ENCODE measurements around the gene INSYN1. TPM values are rescaled to one million over a fixed set of nuclear protein-coding genes. Genes with fewer than 3 reads are reported as not detected.

INSYN1 gene
- total and polyA plus RNA-seq, 2 donors (not counting 1 experiment from before 2014, with no cell fraction given), result not detected

DNA sequence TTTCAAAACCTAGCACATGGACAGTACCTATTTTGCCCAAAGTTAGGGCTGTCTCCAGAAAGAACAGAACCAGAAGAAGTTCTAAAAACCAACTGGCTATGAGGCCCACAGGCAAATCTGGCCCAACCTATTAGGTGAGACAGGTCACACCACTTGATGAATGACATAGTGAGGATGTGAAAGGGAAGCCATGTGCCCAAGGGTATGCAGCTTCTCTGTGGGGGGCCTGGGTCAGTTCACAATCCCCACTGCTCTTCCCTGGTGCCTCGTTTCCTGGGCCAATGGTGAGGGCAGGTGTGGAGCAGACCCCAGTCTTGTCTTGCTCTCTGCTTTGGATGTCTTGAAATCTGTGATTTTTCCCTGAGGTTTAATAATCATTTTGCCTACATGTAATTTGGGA is 8.9 kb downstream of the INSYN1 start:
- CTCF ChIA-PET, result no interaction called here
- POLR2A ChIA-PET, result no interaction called here
- H3K36me3 ChIP-seq (replicated peaks in 1 of 2; ENCODE audit: control extremely low read depth in 1 of 2, control insufficient read depth in 1 of 2, extremely low read depth in 1 of 2, insufficient read depth in 2 of 2, low read length in 1 of 2), result no peaks in the 10 kb centered on the region
- H3K27me3 ChIP-seq (replicated peaks in 1 of 4; ENCODE audit: control extremely low read depth in 1 of 4, control insufficient read depth in 3 of 4, insufficient read depth in 4 of 4, low read length in 3 of 4), result peaks cover 0 to 6% (median 0%) of the 10 kb centered on the region in 4 experiments
- H3K27me3 Mint-ChIP-seq, result peaks cover 24% of the 10 kb centered on the region
- intact Hi-C loops (cut with micrococcal nuclease), result no loop called here
- no peak overlapping the region for H3K4me2 ChIP-seq (replicated peaks; ENCODE audit: low read depth, low read length, poor library complexity, severe bottlenecking)
- H3K4me3 ChIP-seq (ENCODE audit: control extremely low read depth in 1 of 5, extremely low read depth in 1 of 5, insufficient read depth in 1 of 5, low read depth in 2 of 5, low read length in 4 of 5), result no peak overlapping the region
- no peak overlapping the region for H2AFZ ChIP-seq (ENCODE audit: insufficient read depth, low read depth, low read length, poor library complexity, severe bottlenecking)
- ATAC-seq (ENCODE audit: low read depth) (no peak), DNase-seq (no peak)
- H3K4me3 Mint-ChIP-seq, result no peak overlapping the region
- no peaks in the 10 kb centered on the region for H3K9me3 Mint-ChIP-seq (ENCODE audit: insufficient read depth)
- WGBS (ENCODE audit: insufficient coverage), result 44% methylated on average over 1 of the region's 1 CpG
- H3K9me3 ChIP-seq (ENCODE audit: control extremely low read depth in 1 of 3, control insufficient read depth in 2 of 3, insufficient read depth in 1 of 3, low read length in 2 of 3), result no peaks in the 10 kb centered on the region
- H3K27ac ChIP-seq (ENCODE audit: low read length in 2 of 2), result no peak overlapping the region
- H3K79me2 ChIP-seq (ENCODE audit: control insufficient read depth, insufficient read depth, low read length), result no peaks in the 10 kb centered on the region
- no peak for TF ChIP-seq EZH2 (IDR thresholded peaks at IDR 0.05; ENCODE audit: borderline replicate concordance, insufficient read depth, low read depth, low read length, poor library complexity, severe bottlenecking)
- TF ChIP-seq, protein P1, sequence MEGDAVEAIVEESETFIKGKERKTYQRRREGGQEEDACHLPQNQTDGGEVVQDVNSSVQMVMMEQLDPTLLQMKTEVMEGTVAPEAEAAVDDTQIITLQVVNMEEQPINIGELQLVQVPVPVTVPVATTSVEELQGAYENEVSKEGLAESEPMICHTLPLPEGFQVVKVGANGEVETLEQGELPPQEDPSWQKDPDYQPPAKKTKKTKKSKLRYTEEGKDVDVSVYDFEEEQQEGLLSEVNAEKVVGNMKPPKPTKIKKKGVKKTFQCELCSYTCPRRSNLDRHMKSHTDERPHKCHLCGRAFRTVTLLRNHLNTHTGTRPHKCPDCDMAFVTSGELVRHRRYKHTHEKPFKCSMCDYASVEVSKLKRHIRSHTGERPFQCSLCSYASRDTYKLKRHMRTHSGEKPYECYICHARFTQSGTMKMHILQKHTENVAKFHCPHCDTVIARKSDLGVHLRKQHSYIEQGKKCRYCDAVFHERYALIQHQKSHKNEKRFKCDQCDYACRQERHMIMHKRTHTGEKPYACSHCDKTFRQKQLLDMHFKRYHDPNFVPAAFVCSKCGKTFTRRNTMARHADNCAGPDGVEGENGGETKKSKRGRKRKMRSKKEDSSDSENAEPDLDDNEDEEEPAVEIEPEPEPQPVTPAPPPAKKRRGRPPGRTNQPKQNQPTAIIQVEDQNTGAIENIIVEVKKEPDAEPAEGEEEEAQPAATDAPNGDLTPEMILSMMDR (IDR thresholded peaks at IDR 0.05), result no peak
- H3K4me1 Mint-ChIP-seq, result no peaks in the 10 kb centered on the region
- H3K9ac ChIP-seq (ENCODE audit: low read length), result no peak overlapping the region
- no peak overlapping the region for H3K27ac Mint-ChIP-seq
- no peaks in the 10 kb centered on the region for H3K4me1 ChIP-seq (ENCODE audit: control insufficient read depth in 2 of 2, insufficient read depth in 2 of 2, low read length in 2 of 2)
- H4K20me1 ChIP-seq (ENCODE audit: control insufficient read depth, insufficient read depth, low read length, poor library complexity, severe bottlenecking), result no peaks in the 10 kb centered on the region

DNA sequence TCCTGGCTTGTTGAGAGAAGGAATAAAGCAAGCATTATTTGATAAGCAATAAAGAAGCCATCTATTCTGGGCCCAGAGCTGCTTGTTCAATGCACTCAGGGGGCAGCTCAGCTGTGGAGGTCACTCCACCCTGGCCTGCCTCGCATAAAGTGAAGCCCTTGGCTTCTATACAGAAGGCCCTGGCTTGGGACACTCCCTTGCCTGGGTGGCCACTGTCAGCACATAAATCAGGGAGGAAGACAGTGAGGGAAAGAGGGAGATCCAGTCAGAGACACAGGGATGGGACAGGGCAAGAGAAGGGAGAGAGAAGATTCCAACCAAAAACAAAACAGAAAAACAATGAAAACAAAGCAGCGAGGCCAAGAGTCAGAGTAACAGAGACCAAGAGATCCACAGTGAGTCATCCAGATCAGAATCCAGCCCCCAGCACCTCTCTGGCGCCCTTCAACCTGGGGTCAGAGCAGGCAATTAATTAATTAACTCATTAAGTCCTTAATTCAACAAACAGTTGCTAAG is 11.8 kb downstream of the INSYN1 start:
- no peaks in the 10 kb centered on the region for H3K9me3 Mint-ChIP-seq (ENCODE audit: insufficient read depth)
- no peak overlapping the region for H2AFZ ChIP-seq (ENCODE audit: insufficient read depth, low read depth, low read length, poor library complexity, severe bottlenecking)
- H3K9me3 ChIP-seq (ENCODE audit: control extremely low read depth in 1 of 3, control insufficient read depth in 2 of 3, insufficient read depth in 1 of 3, low read length in 2 of 3), result no peaks in the 10 kb centered on the region
- TF ChIP-seq EZH2 (IDR thresholded peaks at IDR 0.05; ENCODE audit: borderline replicate concordance, insufficient read depth, low read depth, low read length, poor library complexity, severe bottlenecking), result no peak
- TF ChIP-seq, protein P1 (IDR thresholded peaks at IDR 0.05), result no peak
- peaks cover 13% of the 10 kb centered on the region for H3K27me3 Mint-ChIP-seq
- H3K36me3 ChIP-seq (replicated peaks in 1 of 2; ENCODE audit: control extremely low read depth in 1 of 2, control insufficient read depth in 1 of 2, extremely low read depth in 1 of 2, insufficient read depth in 2 of 2, low read length in 1 of 2), result no peaks in the 10 kb centered on the region
- H3K4me1 Mint-ChIP-seq, result no peaks in the 10 kb centered on the region
- ATAC-seq (ENCODE audit: low read depth) (no peak), DNase-seq (no peak)
- no peaks in the 10 kb centered on the region for H3K27me3 ChIP-seq (replicated peaks in 1 of 4; ENCODE audit: control extremely low read depth in 1 of 4, control insufficient read depth in 3 of 4, insufficient read depth in 4 of 4, low read length in 3 of 4)
- ChIA-PET POLR2A (no interaction called here), CTCF (no interaction called here)
- intact Hi-C loops (cut with micrococcal nuclease), result no loop called here
- no peak overlapping the region for H3K4me3 Mint-ChIP-seq
- no peaks in the 10 kb centered on the region for H3K4me1 ChIP-seq (ENCODE audit: control insufficient read depth in 2 of 2, insufficient read depth in 2 of 2, low read length in 2 of 2)
- 50% methylated on average over 2 of the region's 3 CpGs for WGBS (ENCODE audit: insufficient coverage)
- H3K79me2 ChIP-seq (ENCODE audit: control insufficient read depth, insufficient read depth, low read length), result no peaks in the 10 kb centered on the region
- H3K4me2 ChIP-seq (replicated peaks; ENCODE audit: low read depth, low read length, poor library complexity, severe bottlenecking), result no peak overlapping the region
- H3K27ac Mint-ChIP-seq, result no peak overlapping the region
- H3K4me3 ChIP-seq (ENCODE audit: control extremely low read depth in 1 of 5, extremely low read depth in 1 of 5, insufficient read depth in 1 of 5, low read depth in 2 of 5, low read length in 4 of 5), result no peak overlapping the region
- no peak overlapping the region for H3K9ac ChIP-seq (ENCODE audit: low read length)
- no peaks in the 10 kb centered on the region for H4K20me1 ChIP-seq (ENCODE audit: control insufficient read depth, insufficient read depth, low read length, poor library complexity, severe bottlenecking)
- no peak overlapping the region for H3K27ac ChIP-seq (ENCODE audit: low read length in 2 of 2)
